ENCODE measurements around the gene FAM174B.

DNA sequence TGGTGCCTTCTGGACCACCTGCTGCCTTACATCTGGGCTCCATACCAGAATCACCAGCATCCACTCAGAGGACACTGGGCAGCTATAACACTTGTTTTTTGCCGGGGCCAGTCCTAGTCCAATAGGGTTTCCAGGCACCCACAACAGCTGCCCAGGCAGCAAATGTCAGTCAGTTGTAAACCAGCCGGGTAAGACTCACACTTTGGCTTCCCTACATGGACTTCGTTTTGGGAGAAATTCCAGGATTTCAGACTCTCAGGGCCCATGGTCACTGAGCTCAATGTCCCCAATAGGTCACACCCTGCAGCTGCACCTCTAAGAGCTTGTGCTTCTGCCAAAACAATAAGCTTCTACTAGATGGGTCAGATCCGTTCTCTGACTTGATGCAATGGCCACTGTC is 83.8 kb downstream of the FAM174B start:
- TF ChIP-seq, protein P1, sequence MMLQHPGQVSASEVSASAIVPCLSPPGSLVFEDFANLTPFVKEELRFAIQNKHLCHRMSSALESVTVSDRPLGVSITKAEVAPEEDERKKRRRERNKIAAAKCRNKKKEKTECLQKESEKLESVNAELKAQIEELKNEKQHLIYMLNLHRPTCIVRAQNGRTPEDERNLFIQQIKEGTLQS (IDR thresholded peaks at IDR 0.05; ENCODE audit: borderline replicate concordance, extremely low read depth, low read depth, low read length), result no peak
- no peak for TF ChIP-seq POLR2AphosphoS5 (IDR thresholded peaks at IDR 0.05; ENCODE audit: low read length)
- TF ChIP-seq, protein P2, sequence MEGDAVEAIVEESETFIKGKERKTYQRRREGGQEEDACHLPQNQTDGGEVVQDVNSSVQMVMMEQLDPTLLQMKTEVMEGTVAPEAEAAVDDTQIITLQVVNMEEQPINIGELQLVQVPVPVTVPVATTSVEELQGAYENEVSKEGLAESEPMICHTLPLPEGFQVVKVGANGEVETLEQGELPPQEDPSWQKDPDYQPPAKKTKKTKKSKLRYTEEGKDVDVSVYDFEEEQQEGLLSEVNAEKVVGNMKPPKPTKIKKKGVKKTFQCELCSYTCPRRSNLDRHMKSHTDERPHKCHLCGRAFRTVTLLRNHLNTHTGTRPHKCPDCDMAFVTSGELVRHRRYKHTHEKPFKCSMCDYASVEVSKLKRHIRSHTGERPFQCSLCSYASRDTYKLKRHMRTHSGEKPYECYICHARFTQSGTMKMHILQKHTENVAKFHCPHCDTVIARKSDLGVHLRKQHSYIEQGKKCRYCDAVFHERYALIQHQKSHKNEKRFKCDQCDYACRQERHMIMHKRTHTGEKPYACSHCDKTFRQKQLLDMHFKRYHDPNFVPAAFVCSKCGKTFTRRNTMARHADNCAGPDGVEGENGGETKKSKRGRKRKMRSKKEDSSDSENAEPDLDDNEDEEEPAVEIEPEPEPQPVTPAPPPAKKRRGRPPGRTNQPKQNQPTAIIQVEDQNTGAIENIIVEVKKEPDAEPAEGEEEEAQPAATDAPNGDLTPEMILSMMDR (IDR thresholded peaks at IDR 0.05 in 2 of 3, conservative IDR thresholded peaks at IDR 0.05 in 1 of 3; ENCODE audit: control insufficient read depth in 2 of 3, extremely low read depth in 1 of 3, insufficient read depth in 1 of 3, low read depth in 3 of 3, low read length in 3 of 3), result no peak
- TF ChIP-seq, protein P3, sequence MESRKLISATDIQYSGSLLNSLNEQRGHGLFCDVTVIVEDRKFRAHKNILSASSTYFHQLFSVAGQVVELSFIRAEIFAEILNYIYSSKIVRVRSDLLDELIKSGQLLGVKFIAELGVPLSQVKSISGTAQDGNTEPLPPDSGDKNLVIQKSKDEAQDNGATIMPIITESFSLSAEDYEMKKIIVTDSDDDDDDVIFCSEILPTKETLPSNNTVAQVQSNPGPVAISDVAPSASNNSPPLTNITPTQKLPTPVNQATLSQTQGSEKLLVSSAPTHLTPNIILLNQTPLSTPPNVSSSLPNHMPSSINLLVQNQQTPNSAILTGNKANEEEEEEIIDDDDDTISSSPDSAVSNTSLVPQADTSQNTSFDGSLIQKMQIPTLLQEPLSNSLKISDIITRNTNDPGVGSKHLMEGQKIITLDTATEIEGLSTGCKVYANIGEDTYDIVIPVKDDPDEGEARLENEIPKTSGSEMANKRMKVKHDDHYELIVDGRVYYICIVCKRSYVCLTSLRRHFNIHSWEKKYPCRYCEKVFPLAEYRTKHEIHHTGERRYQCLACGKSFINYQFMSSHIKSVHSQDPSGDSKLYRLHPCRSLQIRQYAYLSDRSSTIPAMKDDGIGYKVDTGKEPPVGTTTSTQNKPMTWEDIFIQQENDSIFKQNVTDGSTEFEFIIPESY (IDR thresholded peaks at IDR 0.05), result no peak
- TF ChIP-seq POLR2A (IDR thresholded peaks at IDR 0.05; ENCODE audit: low read depth, low read length), result no peak
- TF ChIP-seq JUNB (IDR thresholded peaks at IDR 0.05), result no peak
- TF ChIP-seq, protein P4, sequence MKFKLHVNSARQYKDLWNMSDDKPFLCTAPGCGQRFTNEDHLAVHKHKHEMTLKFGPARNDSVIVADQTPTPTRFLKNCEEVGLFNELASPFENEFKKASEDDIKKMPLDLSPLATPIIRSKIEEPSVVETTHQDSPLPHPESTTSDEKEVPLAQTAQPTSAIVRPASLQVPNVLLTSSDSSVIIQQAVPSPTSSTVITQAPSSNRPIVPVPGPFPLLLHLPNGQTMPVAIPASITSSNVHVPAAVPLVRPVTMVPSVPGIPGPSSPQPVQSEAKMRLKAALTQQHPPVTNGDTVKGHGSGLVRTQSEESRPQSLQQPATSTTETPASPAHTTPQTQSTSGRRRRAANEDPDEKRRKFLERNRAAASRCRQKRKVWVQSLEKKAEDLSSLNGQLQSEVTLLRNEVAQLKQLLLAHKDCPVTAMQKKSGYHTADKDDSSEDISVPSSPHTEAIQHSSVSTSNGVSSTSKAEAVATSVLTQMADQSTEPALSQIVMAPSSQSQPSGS (IDR thresholded peaks at IDR 0.05; ENCODE audit: low read length), result no peak
- no peak for TF ChIP-seq EP300 (IDR thresholded peaks at IDR 0.05; ENCODE audit: borderline replicate concordance in 1 of 2, control insufficient read depth in 1 of 2, low read depth in 2 of 2, low read length in 2 of 2)
- no peak for TF ChIP-seq RFX5 (IDR thresholded peaks at IDR 0.05; ENCODE audit: low read depth, low read length)
- no peak for TF ChIP-seq SIN3A (IDR thresholded peaks at IDR 0.05; ENCODE audit: low read depth, low read length)
- TF ChIP-seq, protein P5, sequence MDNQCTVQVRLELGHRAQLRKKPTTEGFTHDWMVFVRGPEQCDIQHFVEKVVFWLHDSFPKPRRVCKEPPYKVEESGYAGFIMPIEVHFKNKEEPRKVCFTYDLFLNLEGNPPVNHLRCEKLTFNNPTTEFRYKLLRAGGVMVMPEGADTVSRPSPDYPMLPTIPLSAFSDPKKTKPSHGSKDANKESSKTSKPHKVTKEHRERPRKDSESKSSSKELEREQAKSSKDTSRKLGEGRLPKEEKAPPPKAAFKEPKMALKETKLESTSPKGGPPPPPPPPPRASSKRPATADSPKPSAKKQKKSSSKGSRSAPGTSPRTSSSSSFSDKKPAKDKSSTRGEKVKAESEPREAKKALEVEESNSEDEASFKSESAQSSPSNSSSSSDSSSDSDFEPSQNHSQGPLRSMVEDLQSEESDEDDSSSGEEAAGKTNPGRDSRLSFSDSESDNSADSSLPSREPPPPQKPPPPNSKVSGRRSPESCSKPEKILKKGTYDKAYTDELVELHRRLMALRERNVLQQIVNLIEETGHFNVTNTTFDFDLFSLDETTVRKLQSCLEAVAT (IDR thresholded peaks at IDR 0.05), result no peak
- TF ChIP-seq SMC3 (IDR thresholded peaks at IDR 0.05; ENCODE audit: borderline replicate concordance, low read length), result no peak
- TF ChIP-seq RAD21 (IDR thresholded peaks at IDR 0.05; ENCODE audit: insufficient read depth, low read depth, low read length), result no peak
- no peak for TF ChIP-seq NFIC (IDR thresholded peaks at IDR 0.05; ENCODE audit: low read depth, low read length)
